ENCODE measurements around the gene HMBS.

Gene HMBS

DNA sequence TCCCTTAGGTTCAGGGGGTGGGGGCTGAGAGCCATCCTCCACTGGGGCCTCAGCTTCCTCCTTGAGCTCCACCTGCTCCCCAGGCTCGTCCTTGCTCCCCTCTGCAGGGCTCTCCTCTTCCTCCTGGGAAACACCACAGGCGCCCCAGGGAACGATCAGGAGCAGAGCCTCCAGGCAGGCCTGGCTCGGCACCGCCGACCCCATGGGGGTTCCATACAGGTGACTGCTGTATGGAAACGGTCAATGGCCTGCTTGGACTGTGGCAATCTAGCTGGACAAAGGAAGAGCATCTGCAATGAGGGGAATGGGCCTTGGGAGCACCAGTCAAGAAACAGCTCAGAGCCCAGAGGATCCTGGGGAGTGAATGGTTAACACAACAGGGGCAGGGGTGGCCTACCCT is 35.6 kb upstream of the HMBS start:
- CTCF ChIA-PET: no interaction called here
- POLR2A ChIA-PET: interaction anchor here (0.6 kb wide), 1 partner anchor 28 kb away, joined by 8 read pairs; no protein-coding TSS in a partner anchor

DNA sequence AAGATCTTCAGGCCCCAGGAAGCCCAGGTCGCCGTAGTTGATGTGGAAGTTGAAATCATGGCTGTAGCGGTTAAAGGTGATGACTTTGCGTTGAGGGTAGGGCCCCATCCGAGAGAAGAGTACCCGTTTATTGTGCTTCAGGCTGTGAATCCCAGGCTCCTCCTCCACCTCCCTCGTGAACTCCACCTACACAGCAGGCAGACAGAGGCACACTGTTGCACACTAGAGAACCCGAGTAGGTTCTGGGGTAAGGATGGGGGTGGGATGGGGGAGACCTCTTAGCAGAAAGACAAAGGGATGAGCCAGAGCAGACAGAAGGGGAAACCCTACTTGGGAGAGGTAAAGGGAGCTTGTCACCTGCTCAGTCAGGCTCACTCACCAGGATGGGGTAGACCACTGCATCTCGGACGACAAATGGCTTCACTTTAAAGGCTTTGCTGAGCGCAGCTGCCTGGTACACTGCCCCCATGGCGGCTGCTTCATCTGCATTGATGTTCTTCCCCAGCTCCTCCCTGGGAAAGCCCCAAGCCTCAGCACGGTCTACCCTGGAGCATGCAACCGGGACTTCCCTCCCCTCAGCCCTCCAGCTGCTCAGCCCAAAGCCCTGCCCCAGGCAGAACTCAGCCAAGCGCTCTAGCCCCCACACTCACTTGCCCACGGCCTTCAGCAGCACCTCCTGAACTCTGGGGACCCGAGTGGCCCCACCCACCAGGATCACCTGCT is 33.1 kb upstream of the HMBS start:
- H3K4me3 ChIP-seq (ENCODE audit: low read depth, low read length): no peak overlapping the region
- no peaks in the 10 kb centered on the region for H3K9me3 ChIP-seq (ENCODE audit: control insufficient read depth, insufficient read depth, low read depth, low read length)
- POLR2A ChIA-PET: interaction anchor here (0.6 to 1.3 kb wide), 2 partner anchors 33 to 35 kb away, joined by 4 read pairs; partner anchors contain the start of gene HMBS
- TF ChIP-seq BCL11A (tag by site-specific recombination; IDR thresholded peaks at IDR 0.05; ENCODE audit: low read depth) (no peak), ZFHX2 (tag by site-specific recombination; conservative IDR thresholded peaks at IDR 0.05) (0 out of 2 replicates have a peak, but pooled peaks have one; percentile 15)
- H3K27ac ChIP-seq (ENCODE audit: extremely low read depth, low read depth, low read length): no peak overlapping the region
- H3K4me1 ChIP-seq (ENCODE audit: control insufficient read depth, insufficient read depth, low read length): no peaks in the 10 kb centered on the region
- H3K36me3 ChIP-seq (ENCODE audit: control insufficient read depth in 2 of 2, insufficient read depth in 1 of 2, low read length in 2 of 2): peaks cover 4 to 92% of the 10 kb centered on the region in 2 experiments; a peak in 2 of 3 replicates
- CTCF ChIA-PET: interaction anchor here (0.5 to 0.6 kb wide), 2 partner anchors 24 to 56 kb away, joined by 3 to 4 read pairs; no protein-coding TSS in a partner anchor

More for the DNA sequence above, 35.6 kb upstream of the HMBS start:
- Histone ChIP-seq H3K27ac (ENCODE audit: extremely low read depth, low read depth, low read length) (no peak overlapping the region), H3K4me3 (ENCODE audit: low read depth, low read length) (no peak overlapping the region), H3K4me1 (ENCODE audit: control insufficient read depth, insufficient read depth, low read length) (no peaks in the 10 kb centered on the region), H3K9me3 (ENCODE audit: control insufficient read depth, insufficient read depth, low read depth, low read length) (no peaks in the 10 kb centered on the region), H3K36me3 (ENCODE audit: control insufficient read depth in 2 of 2, insufficient read depth in 1 of 2, low read length in 2 of 2) (peaks cover 4 to 97% of the 10 kb centered on the region in 2 experiments; a peak in 2 of 3 replicates)
- TF ChIP-seq ZNF654 (tag by site-specific recombination; IDR thresholded peaks at IDR 0.05; ENCODE audit: low read depth) (no peak), ZNF133 (tag by site-specific recombination; IDR thresholded peaks at IDR 0.05) (no peak), ZNF514 (tag by site-specific recombination; IDR thresholded peaks at IDR 0.05) (no peak), ZNF146 (tag by site-specific recombination; IDR thresholded peaks at IDR 0.05) (no peak), ZNF10 (tag by site-specific recombination; IDR thresholded peaks at IDR 0.05) (no peak), ZNF521 (tag by site-specific recombination; IDR thresholded peaks at IDR 0.05) (no peak), YY1 (tag by site-specific recombination; IDR thresholded peaks at IDR 0.05) (no peak), ZNF830 (tag by site-specific recombination; IDR thresholded peaks at IDR 0.05; ENCODE audit: low read depth) (no peak)
- TF ChIP-seq, protein P1, sequence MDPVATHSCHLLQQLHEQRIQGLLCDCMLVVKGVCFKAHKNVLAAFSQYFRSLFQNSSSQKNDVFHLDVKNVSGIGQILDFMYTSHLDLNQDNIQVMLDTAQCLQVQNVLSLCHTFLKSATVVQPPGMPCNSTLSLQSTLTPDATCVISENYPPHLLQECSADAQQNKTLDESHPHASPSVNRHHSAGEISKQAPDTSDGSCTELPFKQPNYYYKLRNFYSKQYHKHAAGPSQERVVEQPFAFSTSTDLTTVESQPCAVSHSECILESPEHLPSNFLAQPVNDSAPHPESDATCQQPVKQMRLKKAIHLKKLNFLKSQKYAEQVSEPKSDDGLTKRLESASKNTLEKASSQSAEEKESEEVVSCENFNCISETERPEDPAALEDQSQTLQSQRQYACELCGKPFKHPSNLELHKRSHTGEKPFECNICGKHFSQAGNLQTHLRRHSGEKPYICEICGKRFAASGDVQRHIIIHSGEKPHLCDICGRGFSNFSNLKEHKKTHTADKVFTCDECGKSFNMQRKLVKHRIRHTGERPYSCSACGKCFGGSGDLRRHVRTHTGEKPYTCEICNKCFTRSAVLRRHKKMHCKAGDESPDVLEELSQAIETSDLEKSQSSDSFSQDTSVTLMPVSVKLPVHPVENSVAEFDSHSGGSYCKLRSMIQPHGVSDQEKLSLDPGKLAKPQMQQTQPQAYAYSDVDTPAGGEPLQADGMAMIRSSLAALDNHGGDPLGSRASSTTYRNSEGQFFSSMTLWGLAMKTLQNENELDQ (tag by site-specific recombination; IDR thresholded peaks at IDR 0.05; ENCODE audit: low read depth): no peak
- TF ChIP-seq, protein P2, sequence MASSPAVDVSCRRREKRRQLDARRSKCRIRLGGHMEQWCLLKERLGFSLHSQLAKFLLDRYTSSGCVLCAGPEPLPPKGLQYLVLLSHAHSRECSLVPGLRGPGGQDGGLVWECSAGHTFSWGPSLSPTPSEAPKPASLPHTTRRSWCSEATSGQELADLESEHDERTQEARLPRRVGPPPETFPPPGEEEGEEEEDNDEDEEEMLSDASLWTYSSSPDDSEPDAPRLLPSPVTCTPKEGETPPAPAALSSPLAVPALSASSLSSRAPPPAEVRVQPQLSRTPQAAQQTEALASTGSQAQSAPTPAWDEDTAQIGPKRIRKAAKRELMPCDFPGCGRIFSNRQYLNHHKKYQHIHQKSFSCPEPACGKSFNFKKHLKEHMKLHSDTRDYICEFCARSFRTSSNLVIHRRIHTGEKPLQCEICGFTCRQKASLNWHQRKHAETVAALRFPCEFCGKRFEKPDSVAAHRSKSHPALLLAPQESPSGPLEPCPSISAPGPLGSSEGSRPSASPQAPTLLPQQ (tag by site-specific recombination; IDR thresholded peaks at IDR 0.05): no peak
- TF ChIP-seq, protein P3, sequence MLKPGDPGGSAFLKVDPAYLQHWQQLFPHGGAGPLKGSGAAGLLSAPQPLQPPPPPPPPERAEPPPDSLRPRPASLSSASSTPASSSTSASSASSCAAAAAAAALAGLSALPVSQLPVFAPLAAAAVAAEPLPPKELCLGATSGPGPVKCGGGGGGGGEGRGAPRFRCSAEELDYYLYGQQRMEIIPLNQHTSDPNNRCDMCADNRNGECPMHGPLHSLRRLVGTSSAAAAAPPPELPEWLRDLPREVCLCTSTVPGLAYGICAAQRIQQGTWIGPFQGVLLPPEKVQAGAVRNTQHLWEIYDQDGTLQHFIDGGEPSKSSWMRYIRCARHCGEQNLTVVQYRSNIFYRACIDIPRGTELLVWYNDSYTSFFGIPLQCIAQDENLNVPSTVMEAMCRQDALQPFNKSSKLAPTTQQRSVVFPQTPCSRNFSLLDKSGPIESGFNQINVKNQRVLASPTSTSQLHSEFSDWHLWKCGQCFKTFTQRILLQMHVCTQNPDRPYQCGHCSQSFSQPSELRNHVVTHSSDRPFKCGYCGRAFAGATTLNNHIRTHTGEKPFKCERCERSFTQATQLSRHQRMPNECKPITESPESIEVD (tag by site-specific recombination; IDR thresholded peaks at IDR 0.05): no peak
- TF ChIP-seq, protein P4, sequence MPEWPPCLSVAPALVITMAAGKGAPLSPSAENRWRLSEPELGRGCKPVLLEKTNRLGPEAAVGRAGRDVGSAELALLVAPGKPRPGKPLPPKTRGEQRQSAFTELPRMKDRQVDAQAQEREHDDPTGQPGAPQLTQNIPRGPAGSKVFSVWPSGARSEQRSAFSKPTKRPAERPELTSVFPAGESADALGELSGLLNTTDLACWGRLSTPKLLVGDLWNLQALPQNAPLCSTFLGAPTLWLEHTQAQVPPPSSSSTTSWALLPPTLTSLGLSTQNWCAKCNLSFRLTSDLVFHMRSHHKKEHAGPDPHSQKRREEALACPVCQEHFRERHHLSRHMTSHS (tag by site-specific recombination; IDR thresholded peaks at IDR 0.05): no peak
- TF ChIP-seq, protein P5, sequence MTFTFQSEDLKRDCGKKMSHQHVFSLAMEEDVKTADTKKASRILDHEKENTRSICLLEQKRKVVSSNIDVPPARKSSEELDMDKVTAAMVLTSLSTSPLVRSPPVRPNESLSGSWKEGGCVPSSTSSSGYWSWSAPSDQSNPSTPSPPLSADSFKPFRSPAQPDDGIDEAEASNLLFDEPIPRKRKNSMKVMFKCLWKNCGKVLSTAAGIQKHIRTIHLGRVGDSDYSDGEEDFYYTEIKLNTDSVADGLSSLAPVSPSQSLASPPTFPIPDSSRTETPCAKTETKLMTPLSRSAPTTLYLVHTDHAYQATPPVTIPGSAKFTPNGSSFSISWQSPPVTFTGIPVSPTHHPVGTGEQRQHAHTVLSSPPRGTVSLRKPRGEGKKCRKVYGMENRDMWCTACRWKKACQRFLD (tag by site-specific recombination; IDR thresholded peaks at IDR 0.05): no peak

All from HEK293 (cell line).